ENCODE data around the gene C10orf95. TPM values are rescaled to one million over a fixed set of nuclear protein-coding genes. Genes with fewer than 3 reads are reported as not detected.

C10orf95 gene
- total RNA-seq (2013; cell fraction: nucleolus; rRNA removed), result 0.69 and 0.98 TPM in 2 replicates
- total RNA-seq (2014; rRNA removed), result 0.60 and 1.1 TPM in 2 replicates
- total RNA-seq (2014; rRNA removed; fragmentation: Illumina TruSeq; extraction: Trizol), result 0.09 TPM in 1 of 2 replicates, not detected in the other
- 0.19 and 0.33 TPM in 2 replicates for total RNA-seq (2021)
- polyA plus RNA-seq (2011; ENCODE audit: low read depth), result not detected
- 0.06 and 0.11 TPM in 2 replicates for polyA plus RNA-seq (2011; rRNA removed)
- 0.31 and 0.35 TPM in 2 replicates for polyA plus RNA-seq (2011; cell fraction: cytosol; rRNA removed)
- 0.36 and 0.92 TPM in 2 replicates for polyA plus RNA-seq (2011; cell fraction: nucleus; rRNA removed)
- 0.76 and 1.3 TPM in 2 replicates for polyA plus RNA-seq (2012)
- 0.29 TPM in 2 replicates for polyA plus RNA-seq (2014; fragmentation: Illumina TruSeq; extraction: Trizol)
- under 1 TPM; 0.06 to 0.07 TPM for polyA plus RNA-seq (2014; fragmentation: Nextera tagmentation; extraction: Ambion mirVana)
- 0.49 and 0.65 TPM in 2 replicates for polyA plus RNA-seq (2014; rRNA removed)
- polyA plus RNA-seq (2016; fragmentation: Nextera tagmentation; extraction: Ambion mirVana), result under 1 TPM; 0.34 to 0.63 TPM
- polyA minus RNA-seq (2011; rRNA and poly(A)+ RNA removed), result 0.80 and 2.3 TPM in 2 replicates
- 1.1 TPM in 1 of 2 replicates, not detected in the other for polyA minus RNA-seq (2011; cell fraction: cytosol; rRNA and poly(A)+ RNA removed)
- polyA minus RNA-seq (2011; cell fraction: nucleus; rRNA and poly(A)+ RNA removed), result 2.2 and 4.5 TPM in 2 replicates
- Bru-seq, nascent RNA, result percentile 38 among the genes with signal in this experiment
- BruChase-seq, experiment 1, labeled RNA remaining after a 6-hour chase, result percentile 13 among the genes with signal in this experiment
- percentile 39 among the genes with signal in this experiment for BruChase-seq, experiment 2, labeled RNA remaining after a 2-hour chase
- long read RNA-seq, experiment 1, result 0 reads
- long read RNA-seq, experiment 2, result 0 reads

- FAIRE-seq, result peak; percentile 13
These were observed at the start of gene C10orf95 for GRCh38 chr10:102451105-102451969. C10orf95 (minus strand) TSS chr10:102451543; CDS start chr10:102451093, 450 bp downstream.

More at GRCh38 chr10:102451105-102451969, at the start of gene C10orf95:
- peak within 1 kb of the TSS; percentile 99 for H3K4me3 ChIP-seq
- in situ Hi-C loops (cut with MboI), result no loop called here
- intact Hi-C loops (cut with micrococcal nuclease; ENCODE audit: unreplicated experiment), result loop anchor here (2.0 kb wide), 2 partner anchors 19 to 51 kb away; partner anchors contain the start of genes ACTR1A, CUEDC2 and SUFU
- no peaks in the 10 kb centered on the region; a peak in 1 of 4 replicates for H3K36me3 ChIP-seq (ENCODE audit: control insufficient read depth in 2 of 2, insufficient read depth in 2 of 2, low read length in 1 of 2)
- 31% methylated on average over 28 of the region's 28 CpGs for WGBS (ENCODE audit: insufficient coverage, insufficient replicate concordance, low lambda C conversion rate, missing lambda C conversion rate)
- ChIA-PET SMC1A (ENCODE audit: uncharacterized antibody, unreplicated experiment) (interaction anchor here (0.6 to 3.4 kb wide), 9 partner anchors 11 to 98 kb away, joined by 3 to 23 read pairs (median 4); partner anchors contain the start of genes ACTR1A and NFKB2), CTCF (interaction anchor here (0.8 to 4.0 kb wide), 20 partner anchors 10 to 319 kb away, joined by 3 to 21 read pairs (median 3); partner anchors contain the start of genes ACTR1A, CUEDC2, FBXL15 and PPRC1), RAD21 (ENCODE audit: unreplicated experiment) (interaction anchor here (0.6 to 3.7 kb wide), 16 partner anchors 9 to 296 kb away, joined by 3 to 20 read pairs (median 4); partner anchors contain the start of genes ACTR1A, CUEDC2, FBXL15 and NFKB2), POLR2A (interaction anchor here (0.5 to 6.1 kb wide), 21 partner anchors 10 to 221 kb away, joined by 3 to 69 read pairs (median 5); partner anchors contain the start of genes ACTR1A, CUEDC2, FBXL15 and NFKB2)
- TF ChIP-seq KAT2A (conservative IDR thresholded peaks at IDR 0.05; ENCODE audit: control insufficient read depth, low read depth, low read length), result no peak
- TF ChIP-seq CEBPB (IDR thresholded peaks at IDR 0.05; ENCODE audit: borderline replicate concordance in 1 of 2, low read depth in 2 of 2, low read length in 2 of 2), result no peak
- TF ChIP-seq SRF (IDR thresholded peaks at IDR 0.05; ENCODE audit: low read depth in 2 of 2, low read length in 2 of 2), result no peak
- no peak for TF ChIP-seq SMC3 (IDR thresholded peaks at IDR 0.05; ENCODE audit: borderline replicate concordance, low read length)
- TF ChIP-seq EZH2 (IDR thresholded peaks at IDR 0.05; ENCODE audit: borderline replicate concordance, control insufficient read depth, low read depth, low read length), result no peak
- no peak for TF ChIP-seq BCL3 (IDR thresholded peaks at IDR 0.05; ENCODE audit: borderline replicate concordance, insufficient read depth, low read depth, low read length, poor library complexity, severe bottlenecking)
- TF ChIP-seq POLR2AphosphoS5 (IDR thresholded peaks at IDR 0.05; ENCODE audit: low read length), result no peak
- TF ChIP-seq E4F1 (IDR thresholded peaks at IDR 0.05; ENCODE audit: borderline replicate concordance, partially characterized antibody), result no peak
- TF ChIP-seq ESRRA (IDR thresholded peaks at IDR 0.05; ENCODE audit: low read length), result no peak
- no peaks in the 10 kb centered on the region for H3K27me3 ChIP-seq (replicated peaks in 1 of 2; ENCODE audit: control insufficient read depth in 2 of 2, insufficient read depth in 2 of 2, low read length in 1 of 2)
- peak within 1 kb of the TSS; percentile 90 for H3K9ac ChIP-seq (ENCODE audit: control insufficient read depth, insufficient read depth, low read length)
- no peaks in the 10 kb centered on the region for H3K9me3 ChIP-seq (replicated peaks; ENCODE audit: control insufficient read depth, insufficient read depth, low read length)
- no peaks in the 10 kb centered on the region for H4K20me1 ChIP-seq (ENCODE audit: control insufficient read depth, insufficient read depth)
- DNase-seq (ENCODE audit: low read depth, low spot score) (no peak), ATAC-seq (peak; percentile 2; the same call in 1 of the 3 replicates)
- BruUV-seq (replicated peaks), result no TSS peak
- H3K27ac ChIP-seq (ENCODE audit: control insufficient read depth, insufficient read depth), result peak within 1 kb of the TSS; percentile 88
- H3K79me2 ChIP-seq (ENCODE audit: control insufficient read depth, insufficient read depth, low read length), result peaks cover 21% of the 10 kb centered on the region
- peak within 1 kb of the TSS; percentile 93 for H3K4me2 ChIP-seq (ENCODE audit: control insufficient read depth, insufficient read depth)
- H3K4me1 ChIP-seq (ENCODE audit: control insufficient read depth, insufficient read depth, low read length), result peaks cover 18% of the 10 kb centered on the region
- H2AFZ ChIP-seq (ENCODE audit: control insufficient read depth, low read depth, low read length), result peak within 1 kb of the TSS; percentile 85
